ENCODE data around the gene SLC9A7. TPM values are rescaled to one million over a fixed set of nuclear protein-coding genes. Genes with fewer than 3 reads are reported as not detected.

Gene SLC9A7
- total RNA-seq, 2 donors from 2014 or later = 6.5 to 7.5 TPM

DNA sequence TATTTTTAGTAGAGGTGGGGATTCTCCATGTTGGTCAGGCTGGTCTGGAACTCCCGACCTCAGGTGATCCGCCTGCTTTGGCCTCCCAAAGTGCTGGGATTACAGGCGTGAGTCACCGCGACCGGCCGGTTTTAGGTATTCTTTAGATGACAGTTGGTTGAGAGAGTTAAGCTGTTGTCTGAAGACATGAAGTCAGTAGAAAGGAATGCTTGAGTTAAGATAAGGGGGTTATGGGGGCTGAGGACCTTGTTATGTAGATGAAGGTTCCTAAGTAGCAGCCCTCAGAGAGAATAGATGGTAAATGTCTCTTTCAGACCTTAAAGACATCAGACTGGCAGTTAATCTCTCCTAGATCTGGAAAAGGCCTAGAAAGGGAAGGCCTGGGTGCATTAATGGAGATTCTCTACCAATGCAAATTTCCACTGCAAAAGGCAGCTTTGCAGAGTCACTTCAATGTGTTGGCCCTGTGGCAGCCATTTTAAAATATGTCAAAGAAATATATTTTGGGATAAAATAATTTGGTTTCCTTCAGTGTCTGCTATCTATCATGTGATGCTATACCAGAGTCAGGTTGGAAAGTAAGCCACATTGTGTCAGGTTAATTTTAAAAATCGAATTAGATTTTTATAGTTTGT lies 207.3 kb downstream of the SLC9A7 start:
- H3K4me1 ChIP-seq = peaks cover 0 to 7% of the 10 kb centered on the region in 2 donors
- no peaks in the 10 kb centered on the region for H3K27me3 ChIP-seq
- TF ChIP-seq, protein P1, sequence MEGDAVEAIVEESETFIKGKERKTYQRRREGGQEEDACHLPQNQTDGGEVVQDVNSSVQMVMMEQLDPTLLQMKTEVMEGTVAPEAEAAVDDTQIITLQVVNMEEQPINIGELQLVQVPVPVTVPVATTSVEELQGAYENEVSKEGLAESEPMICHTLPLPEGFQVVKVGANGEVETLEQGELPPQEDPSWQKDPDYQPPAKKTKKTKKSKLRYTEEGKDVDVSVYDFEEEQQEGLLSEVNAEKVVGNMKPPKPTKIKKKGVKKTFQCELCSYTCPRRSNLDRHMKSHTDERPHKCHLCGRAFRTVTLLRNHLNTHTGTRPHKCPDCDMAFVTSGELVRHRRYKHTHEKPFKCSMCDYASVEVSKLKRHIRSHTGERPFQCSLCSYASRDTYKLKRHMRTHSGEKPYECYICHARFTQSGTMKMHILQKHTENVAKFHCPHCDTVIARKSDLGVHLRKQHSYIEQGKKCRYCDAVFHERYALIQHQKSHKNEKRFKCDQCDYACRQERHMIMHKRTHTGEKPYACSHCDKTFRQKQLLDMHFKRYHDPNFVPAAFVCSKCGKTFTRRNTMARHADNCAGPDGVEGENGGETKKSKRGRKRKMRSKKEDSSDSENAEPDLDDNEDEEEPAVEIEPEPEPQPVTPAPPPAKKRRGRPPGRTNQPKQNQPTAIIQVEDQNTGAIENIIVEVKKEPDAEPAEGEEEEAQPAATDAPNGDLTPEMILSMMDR (IDR thresholded peaks at IDR 0.05) = no peak
- no peak for DNase-seq (ENCODE audit: low spot score)
- no peaks in the 10 kb centered on the region for H3K36me3 ChIP-seq
- H3K27ac ChIP-seq = no peak overlapping the region
- H3K9me3 ChIP-seq = no peaks in the 10 kb centered on the region
- no peak overlapping the region for H3K4me3 ChIP-seq

- Histone ChIP-seq H3K36me3 (no peaks in the 10 kb centered on the region), H3K27me3 (no peaks in the 10 kb centered on the region), H3K4me3 (no peak overlapping the region), H3K4me1 (peaks cover 0 to 11% of the 10 kb centered on the region in 2 donors), H3K9me3 (no peaks in the 10 kb centered on the region), H3K27ac (no peak overlapping the region)
- no peak for DNase-seq (ENCODE audit: low spot score)
- TF ChIP-seq, protein P1 (IDR thresholded peaks at IDR 0.05) = no peak
These were observed 209.0 kb downstream of the SLC9A7 start for GRCh38 chrX:46549914-46550313.

Other genes with a start within 250 kb of the SLC9A7 start
- gene ZNF674, start 213.7 kb downstream of the SLC9A7 start, total RNA-seq = 1 to 10 TPM; 2.4 to 2.9 TPM
- 10 to 100 TPM; 33.6 to 50.5 TPM for gene CHST7, start 185.4 kb downstream of the SLC9A7 start, total RNA-seq
- gene RP2, start 77.9 kb upstream of the SLC9A7 start, total RNA-seq = 1 to 10 TPM; 3.9 to 5.0 TPM
- 1 to 10 TPM; 3.8 to 3.9 TPM for gene JADE3, start 153.3 kb upstream of the SLC9A7 start, total RNA-seq